Raji (cell line): ENCODE data around the gene LPAR1.

Source experiments
- POLR2A ChIP-seq: IDR thresholded peaks from 2 replicates; pipeline ENCODE4 v1.6.1; 2011; ENCODE audit warnings: low read depth, low read length, control low read depth; ENCODE audit not compliant: insufficient read depth

LPAR1 gene

GRCh38 chr9:110951805-110952539, 86.3 kb downstream of the LPAR1 start:
- no peak for TF ChIP-seq POLR2A

GRCh38 chr9:110950041-110950645, 88.1 kb downstream of the LPAR1 start:
- TF ChIP-seq POLR2A: no peak

GRCh38 chr9:110949081-110949480, 89.2 kb downstream of the LPAR1 start:
- no peak for TF ChIP-seq POLR2A

GRCh38 chr9:110947491-110948044, 90.7 kb downstream of the LPAR1 start:
- no peak for TF ChIP-seq POLR2A

GRCh38 chr9:110942522-110942921, 95.7 kb downstream of the LPAR1 start:
- no peak for TF ChIP-seq POLR2A

- no peak for TF ChIP-seq POLR2A
Observed at GRCh38 chr9:110940951-110941557, 97.2 kb downstream of the LPAR1 start.

- no peak for TF ChIP-seq POLR2A
Observed at GRCh38 chr9:110939573-110939972, 98.7 kb downstream of the LPAR1 start.

- TF ChIP-seq POLR2A: no peak
Observed at GRCh38 chr9:110939047-110939446, 99.2 kb downstream of the LPAR1 start.

GRCh38 chr9:110938242-110938641, 100.0 kb downstream of the LPAR1 start:
- no peak for TF ChIP-seq POLR2A

GRCh38 chr9:110936719-110937452, 101.4 kb downstream of the LPAR1 start:
- TF ChIP-seq POLR2A: no peak

GRCh38 chr9:110936237-110936636, 102.0 kb downstream of the LPAR1 start:
- TF ChIP-seq POLR2A: no peak

- TF ChIP-seq POLR2A: no peak
Observed at GRCh38 chr9:110935829-110936228, 102.4 kb downstream of the LPAR1 start.

- TF ChIP-seq POLR2A: no peak
Observed at GRCh38 chr9:110933350-110934001, 104.8 kb downstream of the LPAR1 start.

GRCh38 chr9:110932863-110933262, 105.4 kb downstream of the LPAR1 start:
- TF ChIP-seq POLR2A: no peak

GRCh38 chr9:110928599-110928998, 109.7 kb downstream of the LPAR1 start:
- no peak for TF ChIP-seq POLR2A
